Erythroblast (primary cell): Measurements from ENCODE around the gene SLMAP.

Experiments
- GATA1 ChIP-seq: IDR thresholded peaks from 2 replicates; pipeline ENCODE4 v1.6.1; 2011; ENCODE audit warnings: low read depth, mild to moderate bottlenecking, control low read depth, low read length, moderate library complexity
- POLR2A ChIP-seq: IDR thresholded peaks from 2 replicates; pipeline ENCODE4 v1.6.1; 2011; ENCODE audit warnings: mild to moderate bottlenecking, low read length

- TF ChIP-seq POLR2A (no peak), GATA1 (no peak)
Observed at GRCh38 chr3:57794501-57794900, 38.4 kb downstream of the SLMAP start.
